GM12892 (cell line): Measurements from ENCODE around the gene PPP2R1B.

Source experiments
- POLR2AphosphoS5 ChIP-seq: IDR thresholded peaks from 2 replicates; pipeline ENCODE4 v1.6.1; 2011; ENCODE audit warnings: low read depth, low read length, control low read depth
- TAF1 ChIP-seq: IDR thresholded peaks from 2 replicates; pipeline ENCODE4 v1.6.1; 2011; ENCODE audit warnings: low read depth, mild to moderate bottlenecking, control low read depth, low read length, borderline replicate concordance

DNA sequence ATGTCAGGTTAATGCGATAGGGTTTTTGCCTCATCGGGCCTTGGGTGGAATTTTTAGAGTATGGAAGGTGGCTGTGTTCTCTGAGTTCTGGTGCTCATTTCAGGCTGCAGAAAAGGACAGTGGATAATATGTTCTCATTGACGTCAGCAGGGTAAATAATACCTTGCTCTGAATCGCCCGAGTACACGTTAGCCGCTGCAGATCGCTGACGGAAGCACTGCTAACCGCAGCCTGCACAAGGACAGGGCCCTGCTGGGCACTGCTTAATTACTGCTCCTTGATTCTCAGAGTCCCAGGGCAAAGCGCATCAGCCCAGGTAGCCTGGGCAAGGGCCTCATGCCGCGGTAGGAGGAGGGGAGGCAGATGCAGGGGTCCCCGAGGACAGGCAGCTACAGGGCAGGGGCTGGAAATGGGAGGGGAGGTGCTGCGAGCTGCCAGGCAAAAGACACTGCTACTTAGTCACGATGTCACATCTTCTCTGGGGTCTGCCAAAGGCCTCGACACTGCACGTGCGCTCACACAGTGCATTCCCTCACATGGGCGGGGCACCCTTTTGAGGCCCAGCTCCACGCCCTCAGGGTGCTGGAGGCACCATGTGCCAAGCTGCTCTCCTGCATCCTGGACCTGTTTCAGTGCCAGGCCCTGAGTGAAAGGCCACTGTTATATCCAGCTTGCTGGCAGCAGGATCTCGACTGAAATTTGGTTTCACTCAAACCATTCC, 35.2 kb downstream of the PPP2R1B start:
- no peak for TF ChIP-seq TAF1
- no peak for TF ChIP-seq POLR2AphosphoS5
